Lower lobe of right lung (tissue), 2 donors: ENCODE data around the gene NCR1. TPM values are rescaled to one million over a fixed set of nuclear protein-coding genes. Genes with fewer than 3 reads are reported as not detected.

Experiments used
- ATAC-seq, 2 donors: fragments of 200-7000 bp; cut with Tn5 transposase; one replicate each; pipeline ENCODE4 v1.9.1; 2020 to 2022; ENCODE audit warnings: mild to moderate bottlenecking in 2 of 2, moderate library complexity in 2 of 2
- DNase-seq: peaks from one replicate; pipeline ENCODE4 v3.0.0-alpha.2; 2020
- H3K27ac ChIP-seq: fragments of 200-600 bp; one replicate; pipeline ENCODE4 v1.8.0; 2022
- H3K27me3 ChIP-seq: fragments of 200-600 bp; one replicate; pipeline ENCODE4 v1.8.0; 2022; ENCODE audit warnings: low read depth
- H3K36me3 ChIP-seq: fragments of 200-600 bp; one replicate; pipeline ENCODE4 v1.8.0; 2022; ENCODE audit warnings: mild to moderate bottlenecking
- H3K4me1 ChIP-seq: fragments of 200-600 bp; one replicate; pipeline ENCODE4 v1.8.0; 2022
- H3K4me3 ChIP-seq: fragments of 200-600 bp; one replicate; pipeline ENCODE4 v1.8.0; 2022; ENCODE audit warnings: mild to moderate bottlenecking
- H3K9me3 ChIP-seq: fragments of 200-600 bp; one replicate; pipeline ENCODE4 v1.8.0; 2022
- intact Hi-C: fragments of 100-400 bp; cut with DNase I; formaldehyde crosslinking; loops from one replicate; pipeline ENCODE4 v1.11.0; 2022
- total RNA-seq: library from RNA; stranded (reverse); fragmentation: NEBNext Ultra II Directional; extraction: Animal tissue kit (Norgen Biotek cat#: 25700); gene quantifications from one replicate; pipeline ENCODE4 v1.2.1, GENCODE V29; 2021
- TF ChIP-seq, protein P1 (sequence below): fragments of 200-600 bp; IDR thresholded peaks from one replicate; pipeline ENCODE4 v1.8.0; 2022; ENCODE audit warnings: antibody characterized with exemption, mild to moderate bottlenecking
- donor health status: DM: no; HTN: yes; CAD: no; lungs with severe emphysema.

Gene NCR1
- total RNA-seq, 1 donor from 2014 or later = 2.4 TPM

DNA sequence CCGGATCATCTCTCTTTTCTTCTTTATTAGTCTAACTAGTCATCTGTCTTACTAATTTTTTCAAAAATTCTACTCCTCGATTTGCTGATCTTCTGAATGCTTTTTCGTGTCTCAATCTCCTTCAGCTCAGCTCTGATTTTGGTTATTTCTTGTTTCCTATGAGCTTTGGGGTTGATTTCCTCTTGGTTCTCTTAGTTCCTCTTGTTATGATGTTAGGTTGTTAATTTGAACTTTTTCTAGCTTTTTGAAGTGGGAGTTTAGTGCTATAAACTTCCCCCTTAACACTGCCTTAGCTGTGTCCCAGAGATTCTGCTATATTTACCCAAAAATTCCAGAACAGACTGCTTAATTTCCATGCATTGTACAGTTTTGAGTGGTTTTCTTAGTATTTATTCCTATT lies 28.5 kb upstream of the NCR1 start:
- ATAC-seq (no peak), DNase-seq (no peak)
- Histone ChIP-seq H3K27ac (no peak overlapping the region), H3K4me1 (no peaks in the 10 kb centered on the region), H3K36me3 (no peaks in the 10 kb centered on the region), H3K9me3 (no peaks in the 10 kb centered on the region), H3K27me3 (peaks cover 8% of the 10 kb centered on the region), H3K4me3 (no peak overlapping the region)
- intact Hi-C loops = no loop called here
- TF ChIP-seq, protein P1, sequence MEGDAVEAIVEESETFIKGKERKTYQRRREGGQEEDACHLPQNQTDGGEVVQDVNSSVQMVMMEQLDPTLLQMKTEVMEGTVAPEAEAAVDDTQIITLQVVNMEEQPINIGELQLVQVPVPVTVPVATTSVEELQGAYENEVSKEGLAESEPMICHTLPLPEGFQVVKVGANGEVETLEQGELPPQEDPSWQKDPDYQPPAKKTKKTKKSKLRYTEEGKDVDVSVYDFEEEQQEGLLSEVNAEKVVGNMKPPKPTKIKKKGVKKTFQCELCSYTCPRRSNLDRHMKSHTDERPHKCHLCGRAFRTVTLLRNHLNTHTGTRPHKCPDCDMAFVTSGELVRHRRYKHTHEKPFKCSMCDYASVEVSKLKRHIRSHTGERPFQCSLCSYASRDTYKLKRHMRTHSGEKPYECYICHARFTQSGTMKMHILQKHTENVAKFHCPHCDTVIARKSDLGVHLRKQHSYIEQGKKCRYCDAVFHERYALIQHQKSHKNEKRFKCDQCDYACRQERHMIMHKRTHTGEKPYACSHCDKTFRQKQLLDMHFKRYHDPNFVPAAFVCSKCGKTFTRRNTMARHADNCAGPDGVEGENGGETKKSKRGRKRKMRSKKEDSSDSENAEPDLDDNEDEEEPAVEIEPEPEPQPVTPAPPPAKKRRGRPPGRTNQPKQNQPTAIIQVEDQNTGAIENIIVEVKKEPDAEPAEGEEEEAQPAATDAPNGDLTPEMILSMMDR = no peak

DNA sequence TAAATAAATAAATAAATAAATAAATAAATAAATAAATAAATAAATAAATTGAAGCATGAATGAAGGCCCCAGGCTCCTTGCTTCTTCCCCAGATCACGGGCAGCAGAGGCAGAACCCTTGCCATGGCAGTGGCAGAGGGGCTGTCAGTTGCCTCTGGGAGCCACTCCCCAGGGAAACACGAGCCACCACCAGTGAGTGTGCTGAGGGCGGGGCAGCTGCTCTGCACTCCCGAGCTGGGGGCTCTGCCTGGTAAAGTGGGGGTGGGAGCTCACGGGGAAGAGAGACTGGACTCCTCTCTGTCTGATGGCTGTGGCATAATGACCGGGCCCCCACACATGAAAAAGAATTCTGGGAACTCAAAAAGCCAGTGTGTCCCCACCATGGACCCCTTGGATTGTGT lies 24.1 kb upstream of the NCR1 start:
- Histone ChIP-seq H3K27ac (no peak overlapping the region), H3K4me1 (no peaks in the 10 kb centered on the region), H3K9me3 (no peaks in the 10 kb centered on the region), H3K27me3 (peaks cover 21% of the 10 kb centered on the region), H3K36me3 (no peaks in the 10 kb centered on the region), H3K4me3 (no peak overlapping the region)
- TF ChIP-seq, protein P1 = no peak
- intact Hi-C loops = no loop called here
- ATAC-seq = no peak
- DNase-seq = no peak

DNA sequence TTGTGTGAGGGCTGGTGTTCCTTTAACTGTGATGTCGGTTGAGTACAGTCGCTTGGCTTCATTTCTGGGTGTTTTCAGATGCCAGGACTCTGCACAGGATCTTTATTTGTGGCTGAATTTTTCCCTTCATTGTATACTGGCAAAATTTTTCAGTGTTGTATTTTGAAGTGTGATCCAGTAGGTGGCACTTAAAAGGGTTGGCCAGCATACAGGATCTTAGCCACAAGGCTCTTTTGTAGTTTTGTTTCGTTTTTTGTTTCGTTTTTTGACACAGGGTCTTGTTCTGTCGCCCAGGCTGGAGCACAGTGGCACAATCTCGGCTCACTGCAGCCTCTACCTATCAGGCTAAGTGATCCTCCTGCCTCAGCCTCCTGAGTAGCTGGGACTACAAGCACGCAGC lies 23.2 kb upstream of the NCR1 start:
- intact Hi-C loops = no loop called here
- no peak for DNase-seq
- H3K9me3 ChIP-seq = no peaks in the 10 kb centered on the region
- no peak overlapping the region for H3K4me3 ChIP-seq
- no peaks in the 10 kb centered on the region for H3K4me1 ChIP-seq
- TF ChIP-seq, protein P1 = no peak
- H3K27me3 ChIP-seq = peaks cover 28% of the 10 kb centered on the region
- no peak overlapping the region for H3K27ac ChIP-seq
- no peak for ATAC-seq
- no peaks in the 10 kb centered on the region for H3K36me3 ChIP-seq

DNA sequence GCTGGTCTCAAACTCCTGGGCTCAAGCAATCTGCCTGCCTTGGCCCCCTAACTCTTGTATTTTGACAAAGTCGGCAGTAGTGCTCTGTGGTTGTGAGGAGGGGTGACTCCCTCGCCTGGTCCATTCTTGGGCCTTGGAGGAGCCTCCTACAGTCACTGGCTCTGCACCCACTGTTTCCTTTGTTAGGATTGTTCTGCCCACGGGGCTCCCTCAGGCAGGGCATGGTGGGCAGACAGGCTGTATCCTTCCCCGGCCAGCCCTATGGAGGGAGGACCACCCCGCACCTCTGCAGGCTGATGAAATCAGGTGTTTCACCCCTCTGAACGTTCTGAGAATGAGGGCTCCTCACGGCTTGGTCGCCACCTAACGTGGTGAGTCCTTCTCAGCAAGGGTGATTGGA lies 22.7 kb upstream of the NCR1 start:
- no peaks in the 10 kb centered on the region for H3K9me3 ChIP-seq
- H3K36me3 ChIP-seq = no peaks in the 10 kb centered on the region
- no peak overlapping the region for H3K4me3 ChIP-seq
- no peak for ATAC-seq
- no peak for DNase-seq
- intact Hi-C loops = no loop called here
- H3K27ac ChIP-seq = no peak overlapping the region
- H3K4me1 ChIP-seq = no peaks in the 10 kb centered on the region
- TF ChIP-seq, protein P1 = no peak
- peaks cover 28% of the 10 kb centered on the region for H3K27me3 ChIP-seq

DNA sequence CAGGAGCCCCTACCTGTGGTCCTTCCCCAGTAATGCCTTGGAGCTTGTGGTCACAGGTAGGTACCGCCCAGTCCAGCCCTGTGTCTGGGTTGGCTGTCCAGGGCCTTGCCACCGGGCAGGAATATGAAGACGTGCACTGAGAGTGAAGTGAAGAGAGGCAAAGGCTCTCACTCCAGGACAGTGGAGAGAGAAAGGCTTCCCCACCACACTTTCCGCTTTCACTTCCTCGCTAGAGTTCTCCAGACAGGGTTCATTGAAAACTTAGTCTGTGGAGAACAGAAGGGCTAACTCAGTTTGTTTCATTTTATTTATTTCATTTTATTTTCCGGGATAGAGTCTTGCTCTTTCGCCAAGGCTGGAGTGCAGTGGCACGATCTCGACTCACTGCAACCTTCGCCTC lies 17.7 kb upstream of the NCR1 start:
- DNase-seq = no peak
- Histone ChIP-seq H3K9me3 (no peaks in the 10 kb centered on the region), H3K36me3 (no peaks in the 10 kb centered on the region), H3K4me1 (no peaks in the 10 kb centered on the region), H3K27me3 (peaks cover 19% of the 10 kb centered on the region), H3K27ac (no peak overlapping the region), H3K4me3 (no peak overlapping the region)
- no peak for ATAC-seq
- intact Hi-C loops = no loop called here
- TF ChIP-seq, protein P1 = no peak

DNA sequence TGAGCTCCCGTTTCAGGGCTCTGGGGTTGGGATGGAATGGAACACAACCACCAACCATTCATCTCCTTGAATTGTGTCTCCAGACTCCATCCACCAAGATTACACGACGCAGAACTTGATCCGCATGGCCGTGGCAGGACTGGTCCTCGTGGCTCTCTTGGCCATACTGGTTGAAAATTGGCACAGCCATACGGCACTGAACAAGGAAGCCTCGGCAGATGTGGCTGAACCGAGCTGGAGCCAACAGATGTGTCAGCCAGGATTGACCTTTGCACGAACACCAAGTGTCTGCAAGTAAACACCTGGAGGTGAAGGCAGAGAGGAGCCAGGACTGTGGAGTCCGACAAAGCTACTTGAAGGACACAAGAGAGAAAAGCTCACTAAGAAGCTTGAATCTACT lies 16.4 kb upstream of the NCR1 start:
- ATAC-seq = no peak
- Histone ChIP-seq H3K27ac (no peak overlapping the region), H3K9me3 (no peaks in the 10 kb centered on the region), H3K27me3 (peaks cover 10% of the 10 kb centered on the region), H3K4me1 (no peaks in the 10 kb centered on the region), H3K4me3 (no peak overlapping the region), H3K36me3 (no peaks in the 10 kb centered on the region)
- DNase-seq = no peak
- intact Hi-C loops = no loop called here
- TF ChIP-seq, protein P1 = no peak
